Transverse colon (tissue), 4 donors: ENCODE data around the gene SLC16A13. TPM values are rescaled to one million over a fixed set of nuclear protein-coding genes. Genes with fewer than 3 reads are reported as not detected.

Experiments used
- DNase-seq: peaks from one replicate; pipeline ENCODE4 v3.0.0-alpha.2; 2019
- H3K27ac ChIP-seq, 4 donors: fragments of 200-600 bp; sonication (generic); 2 replicates each; pipeline ENCODE4 v1.5.1; 2016 to 2018; ENCODE audit warnings: inconsistent platforms in 4 of 4
- H3K27me3 ChIP-seq: fragments of 200-600 bp; sonication (generic); 2 replicates; pipeline ENCODE4 v1.5.1; 2017; ENCODE audit warnings: inconsistent platforms
- H3K36me3 ChIP-seq, 4 donors: fragments of 200-600 bp; sonication (generic); 2 replicates each; pipeline ENCODE4 v1.5.1; 2017 to 2019; ENCODE audit warnings: inconsistent platforms in 4 of 4
- H3K4me1 ChIP-seq, 4 donors: fragments of 200-600 bp; sonication (generic); 2 replicates each; pipeline ENCODE4 v1.5.1; 2017 to 2020; ENCODE audit warnings: inconsistent platforms in 4 of 4
- H3K4me3 ChIP-seq, 4 donors: fragments of 200-600 bp; sonication (generic); 1 replicate in 1 of 4; 2 replicates in 3 of 4; pipeline versions ENCODE4 v1.5.1 to v1.6.1; 2017 to 2019; ENCODE audit warnings: inconsistent platforms in 4 of 4
- H3K9me3 ChIP-seq, 2 donors: fragments of 200-600 bp; sonication (generic); 2 replicates each; pipeline ENCODE4 v1.5.1; 2017 to 2019; ENCODE audit warnings: inconsistent platforms in 2 of 2
- CTCF ChIP-seq, 5 experiments: fragments of 200-600 bp in 3 of 5; fragments of 450-650 bp in 2 of 5; sonication (generic) in 3 of 5; IDR thresholded peaks; 1 replicate in 2 of 5; 2 replicates in 3 of 5; pipeline ENCODE4 v1.5.1; 2016 to 2017; ENCODE audit warnings: antibody characterized with exemption in 5 of 5, inconsistent platforms in 3 of 5, mild to moderate bottlenecking in 2 of 5, moderate library complexity in 1 of 5
- EP300 ChIP-seq: sonication (generic); formaldehyde crosslinking; IDR thresholded peaks from one replicate; pipeline ENCODE4 v1.6.1; 2017; ENCODE audit warnings: antibody characterized with exemption, low read depth
- POLR2A ChIP-seq: fragments of 450-650 bp; IDR thresholded peaks from one replicate; pipeline ENCODE4 v1.6.1; 2016; ENCODE audit warnings: antibody characterized with exemption, mild to moderate bottlenecking, moderate library complexity
- POLR2AphosphoS5 ChIP-seq, 3 donors: sonication (generic); formaldehyde crosslinking; IDR thresholded peaks; one replicate each; pipeline ENCODE4 v1.6.1; 2016; ENCODE audit warnings: antibody characterized with exemption in 3 of 3
- WGBS, 2 donors: methylation state at CpG; one replicate each; pipeline ENCODE4 v1.1.5; 2018; ENCODE audit warnings: low coverage in 1 of 2; 5-methylcytosine and 5-hydroxymethylcytosine counted together
- in situ Hi-C, 4 donors: fragments of 200-750 bp; cut with MboI; loops; one replicate each; pipeline versions ENCODE4 v1.15.0 to v1.15.1; 2017; ENCODE audit warnings: low sequenced_read_pairs in 3 of 4, low pct_ligation_motif_present in 1 of 4, low pct_unique_long_range_greater_than_20kb in 1 of 4
- intact Hi-C: fragments of 100-400 bp; cut with DNase I; formaldehyde crosslinking; loops from one replicate; pipeline ENCODE4 v1.15.1; 2023; ENCODE audit warnings: low total_unique reads
- total RNA-seq, 4 donors: library from RNA; depleted of rRNA; stranded (reverse); fragments of >200 nt; gene quantifications; one replicate each; pipeline ENCODE4 v1.1.0, GENCODE V29; 2016

The SLC16A13 gene
- total RNA-seq, 4 donors from 2014 or later, result 2.4 to 8.6 (median 3.5) TPM; not detected in 1

GRCh38 chr17:7058831-7059447 is 23.1 kb downstream of the SLC16A13 start:
- no peaks in the 10 kb centered on the region for H3K36me3 ChIP-seq
- no peak for TF ChIP-seq CTCF (IDR thresholded peaks at IDR 0.05)
- TF ChIP-seq EP300, result no peak
- no peak for TF ChIP-seq POLR2A
- TF ChIP-seq POLR2AphosphoS5 (IDR thresholded peaks at IDR 0.05), result no peak
- intact Hi-C loops, result no loop called here
- in situ Hi-C loops, result no loop called here
- DNase-seq, result no peak
- 71 to 79% methylated on average over 6 to 7 of the region's 7 CpGs for WGBS, 2 donors
- no peak overlapping the region for H3K4me3 ChIP-seq
- H3K27ac ChIP-seq, result no peak overlapping the region
- peaks cover 6% of the 10 kb centered on the region for H3K27me3 ChIP-seq
- H3K4me1 ChIP-seq, result no peaks in the 10 kb centered on the region
- H3K9me3 ChIP-seq, result no peaks in the 10 kb centered on the region

DNA sequence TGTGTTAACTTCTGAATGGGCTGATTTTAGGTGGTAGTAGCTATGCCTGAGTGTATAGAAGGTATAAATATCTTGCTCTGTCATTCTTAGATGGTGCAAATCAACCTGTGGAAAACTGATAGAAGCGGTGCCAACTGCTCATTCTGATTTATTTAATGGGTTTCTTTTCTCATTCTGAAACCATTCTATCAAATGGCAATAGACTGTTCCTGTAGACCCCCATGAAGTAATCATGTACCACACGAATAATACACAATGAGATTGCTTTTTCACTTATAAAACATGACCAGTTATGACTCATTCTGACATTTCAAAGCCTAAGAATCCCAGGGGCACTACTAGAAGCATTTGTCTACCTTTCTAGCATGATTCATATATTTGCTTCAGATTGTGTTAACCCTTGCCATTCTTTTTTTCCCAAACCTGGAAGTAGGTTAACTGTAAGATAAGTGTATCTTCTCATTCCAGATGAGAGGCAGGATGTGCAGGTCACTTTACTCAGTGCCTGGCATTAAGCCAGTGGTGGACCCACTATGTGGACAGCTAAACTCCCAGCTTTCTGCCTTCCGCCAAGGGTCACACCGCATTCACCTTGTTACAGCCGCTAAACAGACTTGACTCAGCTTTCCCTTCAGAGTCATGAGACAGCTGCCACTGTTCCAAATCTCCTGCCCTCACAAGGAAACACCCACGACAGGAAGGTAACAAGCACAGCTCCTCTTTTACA is 24.5 kb downstream of the SLC16A13 start:
- Histone ChIP-seq H3K36me3 (no peaks in the 10 kb centered on the region), H3K27me3 (peaks cover 6% of the 10 kb centered on the region), H3K4me3 (no peak overlapping the region), H3K4me1 (no peaks in the 10 kb centered on the region), H3K27ac (no peak overlapping the region), H3K9me3 (no peaks in the 10 kb centered on the region)
- no peak for DNase-seq
- WGBS, 2 donors, result 13 to 51% methylated on average over 2 to 6 of the region's 6 CpGs
- intact Hi-C loops (no loop called here), in situ Hi-C loops (no loop called here)
- no peak for TF ChIP-seq POLR2AphosphoS5 (IDR thresholded peaks at IDR 0.05)

- peaks cover 0 to 7% of the 10 kb centered on the region in 2 donors for H3K9me3 ChIP-seq
- no peak overlapping the region for H3K4me3 ChIP-seq
- 57 to 62% methylated on average over 3 to 6 of the region's 6 CpGs for WGBS, 2 donors
- DNase-seq, result no peak
- peaks cover 6% of the 10 kb centered on the region for H3K27me3 ChIP-seq
- no peaks in the 10 kb centered on the region for H3K4me1 ChIP-seq
- no peaks in the 10 kb centered on the region for H3K36me3 ChIP-seq
- H3K27ac ChIP-seq, result no peak overlapping the region
- intact Hi-C loops (no loop called here), in situ Hi-C loops (no loop called here)
- TF ChIP-seq POLR2AphosphoS5 (IDR thresholded peaks at IDR 0.05) (no peak), POLR2A (no peak), CTCF (IDR thresholded peaks at IDR 0.05) (no peak), EP300 (no peak)
Measured at GRCh38 chr17:7063518-7064094, 27.8 kb downstream of the SLC16A13 start.

DNA sequence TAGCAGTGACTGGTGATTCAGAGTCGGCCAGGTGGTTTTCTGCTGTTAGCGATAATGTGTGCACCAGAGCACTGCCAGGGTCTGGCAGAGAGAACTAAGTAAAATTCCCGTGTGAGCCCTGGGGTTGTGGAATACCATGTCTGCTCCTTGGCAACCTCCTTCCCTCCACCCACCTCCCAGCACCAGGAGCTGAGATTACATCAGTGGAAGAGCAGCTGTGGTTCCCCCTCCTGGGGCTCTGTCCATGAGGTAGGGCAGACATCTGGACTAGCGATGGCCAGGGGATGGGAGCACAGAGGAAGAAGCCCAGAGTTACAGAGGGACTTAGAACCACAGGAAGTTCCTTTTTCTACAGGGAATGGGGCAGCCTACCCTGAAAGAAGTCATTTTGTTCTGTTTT is 28.4 kb downstream of the SLC16A13 start:
- 63% methylated on average over 4 of the region's 4 CpGs; no CpG with 5 or more reads in 1 of the 2 donors for WGBS, 2 donors
- peaks cover 0 to 8% of the 10 kb centered on the region in 2 donors for H3K9me3 ChIP-seq
- no peak for DNase-seq
- no peak overlapping the region for H3K4me3 ChIP-seq
- no peaks in the 10 kb centered on the region for H3K36me3 ChIP-seq
- H3K27ac ChIP-seq, result no peak overlapping the region
- no peaks in the 10 kb centered on the region for H3K4me1 ChIP-seq
- TF ChIP-seq POLR2AphosphoS5 (IDR thresholded peaks at IDR 0.05) (no peak), CTCF (IDR thresholded peaks at IDR 0.05) (no peak), POLR2A (no peak), EP300 (no peak)
- H3K27me3 ChIP-seq, result peaks cover 6% of the 10 kb centered on the region
- in situ Hi-C loops (no loop called here), intact Hi-C loops (no loop called here)
